IMR-90 (cell line): Measurements from ENCODE around the gene CDK14. TPM values are rescaled to one million over a fixed set of nuclear protein-coding genes. Genes with fewer than 3 reads are reported as not detected.

Source experiments
- ATAC-seq: fragments of 200-7000 bp; cut with Tn5 transposase; 2 replicates; pipeline ENCODE4 v1.9.1; 2020; ENCODE audit warnings: low read depth, mild to moderate bottlenecking, moderate library complexity
- BruUV-seq: library from RNA; stranded (reverse); fragments of 400-500 nt; replicated peaks from 2 replicates; lab custom pipeline; 2021; lab: Mats Ljungman, UMichigan
- CTCF ChIA-PET: fragments of 300-600 bp; formaldehyde crosslinking; extraction: SDS; loops from one replicate; lab custom pipeline; 2021; ENCODE audit warnings: antibody characterized with exemption; lab: Yijun Ruan, JAX
- POLR2A ChIA-PET: fragments of 300-600 bp; sonication (Branson Sonifier 250); formaldehyde crosslinking; loops from one replicate; lab custom pipeline; 2022; ENCODE audit warnings: antibody characterized with exemption; ENCODE audit not compliant: unreplicated experiment; lab: Charles Lee
- DNase-seq: peaks from one replicate; pipeline ENCODE4 v3.0.0; 2013
- H2AFZ ChIP-seq: replicated peaks from 2 replicates; pipeline ENCODE3; 2013; ENCODE audit warnings: low read length, mild to moderate bottlenecking; ENCODE audit not compliant: poor library complexity
- H2AK5ac ChIP-seq: 2 replicates; pipeline ENCODE4 v1.6.1; 2013; ENCODE audit warnings: low read depth, low read length, inconsistent platforms
- H2AK9ac ChIP-seq: replicated peaks from 2 replicates; pipeline ENCODE3; 2013; ENCODE audit warnings: mild to moderate bottlenecking, low read depth, low read length, moderate library complexity; ENCODE audit not compliant: poor library complexity
- H2BK120ac ChIP-seq: 2 replicates; pipeline ENCODE4 v1.6.1; 2013; ENCODE audit warnings: low read depth, low read length, inconsistent platforms
- H2BK15ac ChIP-seq: 3 replicates; pipeline ENCODE4 v1.6.1; 2013; ENCODE audit warnings: low read depth, low read length, inconsistent platforms
- H2BK20ac ChIP-seq: 2 replicates; pipeline ENCODE4 v1.6.1; 2013; ENCODE audit warnings: low read depth, mild to moderate bottlenecking, inconsistent platforms, low read length, moderate library complexity
- H2BK5ac ChIP-seq: 2 replicates; pipeline ENCODE4 v1.6.1; 2013; ENCODE audit warnings: mild to moderate bottlenecking, low read depth, low read length, inconsistent platforms; ENCODE audit not compliant: poor library complexity, severe bottlenecking
- H3K14ac ChIP-seq: replicated peaks from 2 replicates; pipeline ENCODE4 v1.6.1; 2013; ENCODE audit warnings: low read depth, low read length, inconsistent platforms
- H3K18ac ChIP-seq: 2 replicates; pipeline ENCODE4 v1.6.1; 2013; ENCODE audit warnings: low read depth, low read length, control low read depth
- H3K23ac ChIP-seq: 2 replicates; pipeline ENCODE4 v1.6.1; 2013; ENCODE audit warnings: low read depth, low read length, inconsistent platforms
- H3K27ac ChIP-seq: 2 replicates; pipeline ENCODE4 v1.5.1; 2013; ENCODE audit warnings: mild to moderate bottlenecking, control low read depth, low read length; ENCODE audit not compliant: insufficient read depth
- H3K27me3 ChIP-seq: 2 replicates; pipeline ENCODE4 v1.6.1; 2013; ENCODE audit warnings: low read length; ENCODE audit not compliant: control insufficient read depth, insufficient read depth
- H3K36me3 ChIP-seq: 2 replicates; pipeline ENCODE4 v1.6.1; 2013; ENCODE audit warnings: low read length, mixed read lengths; ENCODE audit not compliant: control insufficient read depth, insufficient read depth
- H3K4ac ChIP-seq: 2 replicates; pipeline ENCODE4 v1.6.1; 2013; ENCODE audit warnings: low read depth, low read length, inconsistent platforms
- H3K4me1 ChIP-seq: 2 replicates; pipeline ENCODE4 v1.6.1; 2013; ENCODE audit warnings: low read length, mixed read lengths; ENCODE audit not compliant: control insufficient read depth, insufficient read depth
- H3K4me2 ChIP-seq: 2 replicates; pipeline ENCODE4 v1.6.1; 2013; ENCODE audit warnings: low read depth, mild to moderate bottlenecking, control low read depth, low read length, moderate library complexity
- H3K4me3 ChIP-seq: 2 replicates; pipeline ENCODE4 v1.5.1; 2013; ENCODE audit warnings: low read depth, mild to moderate bottlenecking, control low read depth, low read length, moderate library complexity; ENCODE audit not compliant: insufficient read depth
- H3K56ac ChIP-seq: 2 replicates; pipeline ENCODE4 v1.6.1; 2013; ENCODE audit warnings: low read length, inconsistent platforms; ENCODE audit not compliant: insufficient read depth; ENCODE audit errors: extremely low read depth
- H3K79me1 ChIP-seq, 2 experiments: 2 replicates each; pipeline ENCODE4 v1.6.1; 2013; ENCODE audit warnings: low read length in 2 of 2, inconsistent platforms in 1 of 2, low read depth in 1 of 2
- H3K9ac ChIP-seq: 2 replicates; pipeline ENCODE4 v1.6.1; 2013; ENCODE audit warnings: low read depth, low read length, control low read depth
- H3K9me1 ChIP-seq: 2 replicates; pipeline ENCODE4 v1.6.1; 2013; ENCODE audit warnings: low read length, inconsistent platforms; ENCODE audit not compliant: insufficient read depth
- H3K9me3 ChIP-seq: 2 replicates; pipeline ENCODE4 v1.6.1; 2013; ENCODE audit warnings: low read length; ENCODE audit not compliant: control insufficient read depth, insufficient read depth
- H4K20me1 ChIP-seq: 2 replicates; pipeline ENCODE4 v1.6.1; 2013; ENCODE audit warnings: low read length, inconsistent platforms; ENCODE audit not compliant: insufficient read depth
- H4K5ac ChIP-seq: 2 replicates; pipeline ENCODE4 v1.6.1; 2013; ENCODE audit warnings: mild to moderate bottlenecking, low read depth, low read length, control low read depth
- H4K8ac ChIP-seq, 2 experiments: 2 replicates each; pipeline ENCODE4 v1.6.1; 2013; ENCODE audit warnings: low read depth in 2 of 2, low read length in 2 of 2, control low read depth in 1 of 2, inconsistent platforms in 1 of 2
- H4K91ac ChIP-seq: 2 replicates; pipeline ENCODE4 v1.6.1; 2013; ENCODE audit warnings: low read depth, low read length, inconsistent platforms; ENCODE audit not compliant: insufficient read depth
- BHLHE40 ChIP-seq: fragments of 150-350 bp; IDR thresholded peaks from 2 replicates; pipeline ENCODE4 v1.6.1; 2016; ENCODE audit warnings: mild to moderate bottlenecking, low read depth, low read length
- CEBPB ChIP-seq: IDR thresholded peaks from 2 replicates; pipeline ENCODE4 v1.6.1; 2012; ENCODE audit warnings: low read depth, low read length, improper control_type of control experiment
- CHD1 ChIP-seq: IDR thresholded peaks from 2 replicates; pipeline ENCODE4 v1.6.1; 2012; ENCODE audit warnings: low read depth, low read length, improper control_type of control experiment
- ELK1 ChIP-seq: fragments of 150-350 bp; IDR thresholded peaks from 2 replicates; pipeline ENCODE4 v1.6.1; 2016; ENCODE audit warnings: low read depth, mild to moderate bottlenecking, low read length, moderate library complexity, borderline replicate concordance
- FOS ChIP-seq: fragments of 150-350 bp; IDR thresholded peaks from 2 replicates; pipeline ENCODE4 v1.6.1; 2016; ENCODE audit warnings: low read depth, low read length
- MAFK ChIP-seq: IDR thresholded peaks from 2 replicates; pipeline ENCODE4 v1.6.1; 2012; ENCODE audit warnings: low read depth, low read length, improper control_type of control experiment
- MAZ ChIP-seq: IDR thresholded peaks from 2 replicates; pipeline ENCODE4 v1.6.1; 2012; ENCODE audit warnings: low read depth, mild to moderate bottlenecking, low read length, improper control_type of control experiment, moderate library complexity, borderline replicate concordance
- MXI1 ChIP-seq: IDR thresholded peaks from 2 replicates; pipeline ENCODE4 v1.6.1; 2012; ENCODE audit warnings: low read depth, mild to moderate bottlenecking, low read length, moderate library complexity, borderline replicate concordance
- NFE2L2 ChIP-seq: fragments of 150-350 bp; IDR thresholded peaks from 2 replicates; pipeline ENCODE4 v1.6.1; 2016; ENCODE audit warnings: low read depth, mild to moderate bottlenecking, low read length
- POLR2A ChIP-seq: IDR thresholded peaks from 2 replicates; pipeline ENCODE4 v1.6.1; 2012; ENCODE audit warnings: mild to moderate bottlenecking, low read depth, low read length
- RAD21 ChIP-seq: IDR thresholded peaks from 2 replicates; pipeline ENCODE4 v1.6.1; 2012; ENCODE audit warnings: low read length, improper control_type of control experiment
- RCOR1 ChIP-seq: IDR thresholded peaks from 2 replicates; pipeline ENCODE4 v1.6.1; 2012; ENCODE audit warnings: mild to moderate bottlenecking, low read length, improper control_type of control experiment; ENCODE audit not compliant: insufficient replicate concordance
- RFX5 ChIP-seq: IDR thresholded peaks from 2 replicates; pipeline ENCODE4 v1.8.0; 2012; ENCODE audit warnings: low read depth, mild to moderate bottlenecking, low read length, moderate library complexity
- SMC3 ChIP-seq: fragments of 150-350 bp; IDR thresholded peaks from 2 replicates; pipeline ENCODE4 v1.6.1; 2016; ENCODE audit warnings: low read depth, mild to moderate bottlenecking, antibody characterized with exemption, low read length, moderate library complexity
- WGBS, 2 experiments: methylation state at CpG; one replicate each; pipeline versions ENCODE4 v1.1.5 to v1.1.7; 2013; ENCODE audit warnings: missing lambda C conversion rate in 2 of 2; ENCODE audit not compliant: insufficient read length in 1 of 2; ENCODE audit errors: extremely low coverage in 2 of 2; 5-methylcytosine and 5-hydroxymethylcytosine counted together
- dilution Hi-C: fragments of 300-500 bp; cut with HindIII; formaldehyde crosslinking; loops from one replicate; pipeline ENCODE4 v1.14.3; 2018; ENCODE audit warnings: low sequenced_read_pairs; ENCODE audit not compliant: unreplicated experiment
- in situ Hi-C: fragments of 300-500 bp; cut with MboI; formaldehyde crosslinking; loops from 3 replicates; pipeline ENCODE4 v1.14.3; 2019; ENCODE audit warnings: low sequenced_read_pairs, inconsistent platforms, mixed read lengths
- intact Hi-C: fragments of 100-400 bp; cut with micrococcal nuclease; formaldehyde crosslinking; loops from 2 replicates; pipeline ENCODE4 v1.10.0; 2022
- polyA plus RNA-seq, 3 experiments: library from polyadenylated mRNA; depleted of rRNA; stranded (reverse); fragments of >200 nt; gene quantifications; 2 replicates each; pipeline ENCODE4 v1.2.3, GENCODE V29; 2012; ENCODE audit warnings: low replicate concordance in 1 of 3
- total RNA-seq: library from RNA; depleted of rRNA; stranded (reverse); fragments of >200 nt; gene quantifications from 2 replicates; pipeline ENCODE4 v1.2.3, GENCODE V29; 2012
- TF ChIP-seq, protein P1 (sequence below): fragments of 150-350 bp; IDR thresholded peaks from 2 replicates; pipeline ENCODE4 v1.6.1; 2017; ENCODE audit warnings: mild to moderate bottlenecking, antibody characterized with exemption, low read length, low read depth
- TF ChIP-seq, protein P2 (sequence below): conservative IDR thresholded peaks from 2 replicates; pipeline ENCODE4 v1.5.1; 2012; ENCODE audit warnings: mild to moderate bottlenecking, low read depth, low read length, improper control_type of control experiment

The CDK14 gene
- total and polyA plus RNA-seq, 2 of the 4 experiments (the other 2 are of a cell fraction), result 10.1 to 29.6 TPM

- intact Hi-C loops, result no loop called here
- ATAC-seq (peak; percentile 87), DNase-seq (peak; percentile 28)
- Histone ChIP-seq H3K56ac (no peak overlapping the region), H2BK20ac (no peak overlapping the region), H3K79me1 (no peaks in the 10 kb centered on the region), H3K27me3 (no peaks in the 10 kb centered on the region), H2BK15ac (no peak overlapping the region), H3K18ac (no peak overlapping the region), H3K4me3 (no peak overlapping the region), H3K36me3 (0 out of 2 replicates have a peak, but pooled peaks cover 1% of the 10 kb centered on the region), H3K27ac (no peak overlapping the region), H2AFZ (no peak overlapping the region), H4K91ac (no peak overlapping the region), H3K9me3 (no peaks in the 10 kb centered on the region), H2AK5ac (no peak overlapping the region), H4K5ac (no peak overlapping the region), H2BK120ac (no peak overlapping the region), H3K4me2 (no peak overlapping the region), H3K4me1 (peaks cover 6% of the 10 kb centered on the region), H4K8ac (no peak overlapping the region), H2AK9ac (peak overlapping the region; percentile 3), H3K4ac (no peak overlapping the region), H3K23ac (no peak overlapping the region), H4K20me1 (no peaks in the 10 kb centered on the region), H2BK5ac (no peak overlapping the region), H3K9ac (no peak overlapping the region), H3K14ac (0 out of 2 replicates have a peak overlapping the region, but pooled peaks have one; percentile 25), H3K9me1 (no peaks in the 10 kb centered on the region)
- TF ChIP-seq NFE2L2, result no peak
- no peak for TF ChIP-seq MAFK
- TF ChIP-seq, protein P1, sequence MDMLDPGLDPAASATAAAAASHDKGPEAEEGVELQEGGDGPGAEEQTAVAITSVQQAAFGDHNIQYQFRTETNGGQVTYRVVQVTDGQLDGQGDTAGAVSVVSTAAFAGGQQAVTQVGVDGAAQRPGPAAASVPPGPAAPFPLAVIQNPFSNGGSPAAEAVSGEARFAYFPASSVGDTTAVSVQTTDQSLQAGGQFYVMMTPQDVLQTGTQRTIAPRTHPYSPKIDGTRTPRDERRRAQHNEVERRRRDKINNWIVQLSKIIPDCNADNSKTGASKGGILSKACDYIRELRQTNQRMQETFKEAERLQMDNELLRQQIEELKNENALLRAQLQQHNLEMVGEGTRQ, result no peak
- TF ChIP-seq SMC3, result no peak
- TF ChIP-seq MAZ, result no peak
- TF ChIP-seq MXI1, result no peak
- no peak for TF ChIP-seq CHD1
- no peak for TF ChIP-seq FOS
- TF ChIP-seq RFX5, result no peak
- TF ChIP-seq, protein P2, sequence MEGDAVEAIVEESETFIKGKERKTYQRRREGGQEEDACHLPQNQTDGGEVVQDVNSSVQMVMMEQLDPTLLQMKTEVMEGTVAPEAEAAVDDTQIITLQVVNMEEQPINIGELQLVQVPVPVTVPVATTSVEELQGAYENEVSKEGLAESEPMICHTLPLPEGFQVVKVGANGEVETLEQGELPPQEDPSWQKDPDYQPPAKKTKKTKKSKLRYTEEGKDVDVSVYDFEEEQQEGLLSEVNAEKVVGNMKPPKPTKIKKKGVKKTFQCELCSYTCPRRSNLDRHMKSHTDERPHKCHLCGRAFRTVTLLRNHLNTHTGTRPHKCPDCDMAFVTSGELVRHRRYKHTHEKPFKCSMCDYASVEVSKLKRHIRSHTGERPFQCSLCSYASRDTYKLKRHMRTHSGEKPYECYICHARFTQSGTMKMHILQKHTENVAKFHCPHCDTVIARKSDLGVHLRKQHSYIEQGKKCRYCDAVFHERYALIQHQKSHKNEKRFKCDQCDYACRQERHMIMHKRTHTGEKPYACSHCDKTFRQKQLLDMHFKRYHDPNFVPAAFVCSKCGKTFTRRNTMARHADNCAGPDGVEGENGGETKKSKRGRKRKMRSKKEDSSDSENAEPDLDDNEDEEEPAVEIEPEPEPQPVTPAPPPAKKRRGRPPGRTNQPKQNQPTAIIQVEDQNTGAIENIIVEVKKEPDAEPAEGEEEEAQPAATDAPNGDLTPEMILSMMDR, result no peak
- TF ChIP-seq BHLHE40, result no peak
- TF ChIP-seq CEBPB, result no peak
- no peak for TF ChIP-seq POLR2A
- no peak for TF ChIP-seq RAD21
- TF ChIP-seq RCOR1, result no peak
- no peak for TF ChIP-seq ELK1
- ChIA-PET POLR2A (no interaction called here), CTCF (interaction anchor here (0.6 kb wide), 1 partner anchor 28 kb away, joined by 6 read pairs; no protein-coding TSS in a partner anchor)
- no TSS peak for BruUV-seq
- WGBS, 2 experiments, result no CpG with 5 or more reads among the region's 2 CpGs
- dilution Hi-C loops, result no loop called here
- in situ Hi-C loops, result no loop called here
Measured at GRCh38 chr7:91054374-91054773, 458.3 kb downstream of the CDK14 start.
